ENCODE data around the gene RHEBL1.

RHEBL1 gene

GRCh38 chr12:49041036-49041880 is 28.5 kb downstream of the RHEBL1 start:
- Histone ChIP-seq H3K27ac (ENCODE audit: low read depth, low read length) (no peak overlapping the region), H3K9ac (ENCODE audit: low read depth, low read length) (no peak overlapping the region), H3K9me3 (ENCODE audit: control insufficient read depth, insufficient read depth, low read length) (no peaks in the 10 kb centered on the region), H3K27me3 (ENCODE audit: control insufficient read depth, insufficient read depth, low read length) (no peaks in the 10 kb centered on the region), H3K4me3 (ENCODE audit: low read depth, low read length) (no peak overlapping the region), H3K4me1 (ENCODE audit: control insufficient read depth, insufficient read depth, low read length) (no peaks in the 10 kb centered on the region), H3K36me3 (ENCODE audit: control insufficient read depth, insufficient read depth, low read length) (peaks cover 99% of the 10 kb centered on the region)

DNA sequence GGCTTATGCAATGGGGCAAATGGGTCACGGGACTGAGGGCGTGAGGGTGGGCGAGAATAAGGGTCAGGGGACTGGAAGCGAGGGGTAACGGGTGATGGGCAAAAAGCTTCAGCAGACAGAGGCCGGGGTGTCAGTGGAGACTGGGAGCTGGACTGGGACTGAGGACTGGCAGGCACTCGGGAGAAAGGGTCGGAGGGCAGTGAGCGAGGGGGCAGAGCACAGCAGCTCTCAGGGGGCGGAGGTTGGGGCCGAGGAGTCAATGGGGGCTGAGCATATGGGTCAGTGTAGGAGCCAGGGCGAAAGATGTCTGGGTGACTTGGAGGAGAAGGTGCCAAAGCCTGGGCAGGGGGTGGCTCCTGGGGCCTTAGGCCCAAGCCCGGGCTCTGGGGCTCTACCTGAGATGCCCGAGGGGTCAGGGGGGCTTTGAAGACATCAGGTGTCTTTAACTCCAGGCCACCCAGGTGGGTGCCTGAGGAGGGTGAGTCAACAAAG is 29.4 kb downstream of the RHEBL1 start:
- Histone ChIP-seq H3K4me3 (ENCODE audit: low read depth, low read length) (no peak overlapping the region), H3K9me3 (ENCODE audit: control insufficient read depth, insufficient read depth, low read length) (no peaks in the 10 kb centered on the region), H3K27ac (ENCODE audit: low read depth, low read length) (no peak overlapping the region), H3K4me1 (ENCODE audit: control insufficient read depth, insufficient read depth, low read length) (no peaks in the 10 kb centered on the region), H3K36me3 (ENCODE audit: control insufficient read depth, insufficient read depth, low read length) (peaks cover 96% of the 10 kb centered on the region), H3K9ac (ENCODE audit: low read depth, low read length) (no peak overlapping the region), H3K27me3 (ENCODE audit: control insufficient read depth, insufficient read depth, low read length) (no peaks in the 10 kb centered on the region)

- Histone ChIP-seq H3K4me3 (ENCODE audit: low read depth, low read length) (no peak overlapping the region), H3K4me1 (ENCODE audit: control insufficient read depth, insufficient read depth, low read length) (no peaks in the 10 kb centered on the region), H3K27ac (ENCODE audit: low read depth, low read length) (no peak overlapping the region), H3K27me3 (ENCODE audit: control insufficient read depth, insufficient read depth, low read length) (no peaks in the 10 kb centered on the region), H3K9ac (ENCODE audit: low read depth, low read length) (no peak overlapping the region), H3K36me3 (ENCODE audit: control insufficient read depth, insufficient read depth, low read length) (peaks cover 96% of the 10 kb centered on the region), H3K9me3 (ENCODE audit: control insufficient read depth, insufficient read depth, low read length) (no peaks in the 10 kb centered on the region)
Measured at GRCh38 chr12:49039421-49040363, 30.1 kb downstream of the RHEBL1 start.

DNA sequence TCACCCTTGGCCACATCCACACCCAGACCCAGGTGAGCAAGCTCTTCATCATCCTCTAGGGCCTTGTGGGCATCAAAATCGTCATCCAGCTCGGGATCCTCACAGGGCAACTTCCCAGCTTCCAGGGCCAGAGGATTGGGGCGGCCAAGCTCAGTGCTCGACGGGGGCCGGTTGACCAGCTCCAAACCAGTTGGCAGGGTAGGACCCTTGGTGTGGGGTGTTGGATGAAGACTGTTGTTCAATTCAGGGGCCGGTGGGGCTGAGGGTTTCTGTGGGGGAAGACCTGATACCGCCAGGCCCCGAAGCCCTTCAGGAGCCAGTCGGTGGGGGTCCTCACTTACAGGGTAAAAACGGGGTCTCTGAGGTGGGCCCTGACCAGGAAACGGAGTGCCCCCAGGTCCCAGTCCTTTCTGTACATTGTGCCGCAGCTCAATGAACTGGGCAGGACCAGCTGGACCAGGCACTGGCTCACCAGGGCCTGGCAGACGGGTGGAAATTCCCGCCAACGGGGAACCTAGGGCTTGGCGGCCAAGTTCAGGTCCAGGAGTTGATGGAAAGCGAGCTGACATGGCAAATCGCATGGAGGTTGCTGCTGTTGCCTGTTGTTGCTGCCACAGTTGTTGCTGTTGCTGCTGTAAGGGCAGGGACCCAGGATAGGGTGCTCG is 31.4 kb downstream of the RHEBL1 start:
- H3K36me3 ChIP-seq (ENCODE audit: control insufficient read depth, insufficient read depth, low read length) = peaks cover 96% of the 10 kb centered on the region
- no peak overlapping the region for H3K9ac ChIP-seq (ENCODE audit: low read depth, low read length)
- H3K27me3 ChIP-seq (ENCODE audit: control insufficient read depth, insufficient read depth, low read length) = no peaks in the 10 kb centered on the region
- H3K4me1 ChIP-seq (ENCODE audit: control insufficient read depth, insufficient read depth, low read length) = no peaks in the 10 kb centered on the region
- H3K4me3 ChIP-seq (ENCODE audit: low read depth, low read length) = no peak overlapping the region
- H3K9me3 ChIP-seq (ENCODE audit: control insufficient read depth, insufficient read depth, low read length) = no peaks in the 10 kb centered on the region
- H3K27ac ChIP-seq (ENCODE audit: low read depth, low read length) = no peak overlapping the region

DNA sequence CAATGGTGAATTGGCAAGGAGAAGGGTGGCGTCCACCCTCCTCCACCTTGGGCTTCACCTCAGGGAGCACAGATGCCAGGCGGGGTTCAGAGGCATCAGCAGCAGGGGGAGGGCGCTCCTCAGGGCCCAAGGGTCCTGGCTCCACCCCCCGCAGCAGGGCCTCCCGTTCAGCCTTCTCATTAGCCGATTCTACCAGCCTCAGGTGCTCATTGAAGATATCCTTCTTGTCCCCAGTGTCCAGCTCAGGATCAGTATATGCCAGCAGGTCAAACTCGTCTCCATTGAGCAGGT is 31.9 kb downstream of the RHEBL1 start:
- Histone ChIP-seq H3K36me3 (ENCODE audit: control insufficient read depth, insufficient read depth, low read length) (peaks cover 96% of the 10 kb centered on the region), H3K4me1 (ENCODE audit: control insufficient read depth, insufficient read depth, low read length) (no peaks in the 10 kb centered on the region), H3K9me3 (ENCODE audit: control insufficient read depth, insufficient read depth, low read length) (no peaks in the 10 kb centered on the region), H3K27me3 (ENCODE audit: control insufficient read depth, insufficient read depth, low read length) (no peaks in the 10 kb centered on the region), H3K27ac (ENCODE audit: low read depth, low read length) (no peak overlapping the region), H3K4me3 (ENCODE audit: low read depth, low read length) (no peak overlapping the region), H3K9ac (ENCODE audit: low read depth, low read length) (no peak overlapping the region)

GRCh38 chr12:49037111-49037946 is 32.5 kb downstream of the RHEBL1 start:
- H3K36me3 ChIP-seq (ENCODE audit: control insufficient read depth, insufficient read depth, low read length) = peaks cover 96% of the 10 kb centered on the region
- no peak overlapping the region for H3K9ac ChIP-seq (ENCODE audit: low read depth, low read length)
- H3K27ac ChIP-seq (ENCODE audit: low read depth, low read length) = no peak overlapping the region
- no peaks in the 10 kb centered on the region for H3K27me3 ChIP-seq (ENCODE audit: control insufficient read depth, insufficient read depth, low read length)
- H3K9me3 ChIP-seq (ENCODE audit: control insufficient read depth, insufficient read depth, low read length) = no peaks in the 10 kb centered on the region
- H3K4me3 ChIP-seq (ENCODE audit: low read depth, low read length) = no peak overlapping the region
- H3K4me1 ChIP-seq (ENCODE audit: control insufficient read depth, insufficient read depth, low read length) = no peaks in the 10 kb centered on the region

- no peak overlapping the region for H3K9ac ChIP-seq (ENCODE audit: low read depth, low read length)
- no peaks in the 10 kb centered on the region for H3K9me3 ChIP-seq (ENCODE audit: control insufficient read depth, insufficient read depth, low read length)
- no peaks in the 10 kb centered on the region for H3K27me3 ChIP-seq (ENCODE audit: control insufficient read depth, insufficient read depth, low read length)
- H3K27ac ChIP-seq (ENCODE audit: low read depth, low read length) = no peak overlapping the region
- peaks cover 96% of the 10 kb centered on the region for H3K36me3 ChIP-seq (ENCODE audit: control insufficient read depth, insufficient read depth, low read length)
- no peak overlapping the region for H3K4me3 ChIP-seq (ENCODE audit: low read depth, low read length)
- H3K4me1 ChIP-seq (ENCODE audit: control insufficient read depth, insufficient read depth, low read length) = no peaks in the 10 kb centered on the region
Measured at GRCh38 chr12:49036029-49036428, 33.8 kb downstream of the RHEBL1 start.

- H3K9me3 ChIP-seq (ENCODE audit: control insufficient read depth, insufficient read depth, low read length) = no peaks in the 10 kb centered on the region
- no peak overlapping the region for H3K27ac ChIP-seq (ENCODE audit: low read depth, low read length)
- H3K36me3 ChIP-seq (ENCODE audit: control insufficient read depth, insufficient read depth, low read length) = peaks cover 96% of the 10 kb centered on the region
- H3K27me3 ChIP-seq (ENCODE audit: control insufficient read depth, insufficient read depth, low read length) = no peaks in the 10 kb centered on the region
- H3K4me3 ChIP-seq (ENCODE audit: low read depth, low read length) = no peak overlapping the region
- H3K4me1 ChIP-seq (ENCODE audit: control insufficient read depth, insufficient read depth, low read length) = no peaks in the 10 kb centered on the region
- no peak overlapping the region for H3K9ac ChIP-seq (ENCODE audit: low read depth, low read length)
Measured at GRCh38 chr12:49034286-49034622, 35.5 kb downstream of the RHEBL1 start.

DNA sequence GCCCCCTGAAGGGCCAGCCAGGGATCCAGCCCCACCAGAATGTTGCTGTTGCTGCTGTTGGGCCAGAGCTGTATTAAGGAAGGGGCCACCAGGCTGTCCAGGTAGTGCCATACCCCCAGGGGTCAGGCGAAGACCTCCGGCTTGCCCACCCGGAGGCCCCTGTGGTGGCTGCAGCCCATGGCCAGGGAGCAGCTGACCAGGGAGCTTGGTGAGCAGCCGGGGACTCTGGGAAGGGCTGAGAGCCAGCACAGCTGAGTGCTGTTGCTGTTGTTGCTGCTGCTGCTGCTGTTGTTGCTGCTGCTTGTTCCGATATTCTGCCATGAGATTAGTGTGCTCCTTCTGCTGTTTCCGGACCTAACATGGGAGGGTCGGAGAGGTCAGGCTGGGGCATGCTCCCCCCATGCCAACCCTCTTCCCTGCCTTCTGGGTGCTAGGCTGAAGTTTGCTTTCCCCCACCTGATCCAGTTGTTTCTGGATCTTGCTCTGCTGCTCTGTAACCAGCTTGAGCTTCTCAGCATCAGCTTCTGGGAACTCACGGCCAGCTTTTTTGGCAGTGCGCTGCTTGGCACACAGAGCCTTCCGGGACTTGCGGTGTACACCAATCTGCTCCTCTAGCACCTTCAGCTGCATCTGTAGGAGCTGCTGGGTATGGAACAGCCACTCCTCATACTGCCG is 36.0 kb downstream of the RHEBL1 start:
- Histone ChIP-seq H3K36me3 (ENCODE audit: control insufficient read depth, insufficient read depth, low read length) (peaks cover 96% of the 10 kb centered on the region), H3K9me3 (ENCODE audit: control insufficient read depth, insufficient read depth, low read length) (no peaks in the 10 kb centered on the region)

More for the DNA sequence above, 36.0 kb downstream of the RHEBL1 start:
- no peak overlapping the region for H3K9ac ChIP-seq (ENCODE audit: low read depth, low read length)
- no peaks in the 10 kb centered on the region for H3K4me1 ChIP-seq (ENCODE audit: control insufficient read depth, insufficient read depth, low read length)
- H3K27me3 ChIP-seq (ENCODE audit: control insufficient read depth, insufficient read depth, low read length) = no peaks in the 10 kb centered on the region
- H3K4me3 ChIP-seq (ENCODE audit: low read depth, low read length) = no peak overlapping the region
- no peak overlapping the region for H3K27ac ChIP-seq (ENCODE audit: low read depth, low read length)
